ENCODE results near the gene FAM153A.
"Not testable (repeated sequence)": the region's sequence is repeated elsewhere in the genome, so short reads cannot be mapped to it uniquely, and the experiment has no call there.

DNA sequence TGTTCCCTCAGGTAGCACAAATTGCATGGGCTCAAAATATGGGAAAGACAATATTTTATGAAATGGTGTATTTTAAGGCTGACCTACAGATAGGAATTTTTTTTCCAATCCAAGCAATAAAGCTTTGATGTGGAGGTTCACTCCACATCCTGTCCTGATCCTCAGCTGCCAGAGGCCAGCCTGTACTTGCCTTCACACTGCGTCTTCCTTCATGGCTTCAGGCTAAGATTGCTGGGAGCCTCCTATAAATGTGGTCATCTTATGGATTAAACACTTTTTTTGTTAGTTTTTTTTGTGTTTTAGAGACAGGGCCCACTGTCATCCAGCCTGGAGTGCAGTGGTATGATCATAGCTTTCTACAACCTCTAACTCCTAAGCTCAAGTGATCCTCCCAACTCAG, 67.3 kb downstream of the FAM153A start:
- TF ChIP-seq EP300, POLR2AphosphoS5, POLR2A (IDR thresholded peaks at IDR 0.05): not testable (repeated sequence)
- TF ChIP-seq, protein P1, sequence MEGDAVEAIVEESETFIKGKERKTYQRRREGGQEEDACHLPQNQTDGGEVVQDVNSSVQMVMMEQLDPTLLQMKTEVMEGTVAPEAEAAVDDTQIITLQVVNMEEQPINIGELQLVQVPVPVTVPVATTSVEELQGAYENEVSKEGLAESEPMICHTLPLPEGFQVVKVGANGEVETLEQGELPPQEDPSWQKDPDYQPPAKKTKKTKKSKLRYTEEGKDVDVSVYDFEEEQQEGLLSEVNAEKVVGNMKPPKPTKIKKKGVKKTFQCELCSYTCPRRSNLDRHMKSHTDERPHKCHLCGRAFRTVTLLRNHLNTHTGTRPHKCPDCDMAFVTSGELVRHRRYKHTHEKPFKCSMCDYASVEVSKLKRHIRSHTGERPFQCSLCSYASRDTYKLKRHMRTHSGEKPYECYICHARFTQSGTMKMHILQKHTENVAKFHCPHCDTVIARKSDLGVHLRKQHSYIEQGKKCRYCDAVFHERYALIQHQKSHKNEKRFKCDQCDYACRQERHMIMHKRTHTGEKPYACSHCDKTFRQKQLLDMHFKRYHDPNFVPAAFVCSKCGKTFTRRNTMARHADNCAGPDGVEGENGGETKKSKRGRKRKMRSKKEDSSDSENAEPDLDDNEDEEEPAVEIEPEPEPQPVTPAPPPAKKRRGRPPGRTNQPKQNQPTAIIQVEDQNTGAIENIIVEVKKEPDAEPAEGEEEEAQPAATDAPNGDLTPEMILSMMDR (IDR thresholded peaks at IDR 0.05) = not testable (repeated sequence)
